Measurements from ENCODE around the gene PFN1.
A peak's percentile ranks its signal among the peaks of the same experiment; 100 is the strongest.
"Not testable (repeated sequence)": the region's sequence is repeated elsewhere in the genome, so short reads cannot be mapped to it uniquely, and the experiment has no call there.

The PFN1 gene

GRCh38 chr17:4920351-4921048, 27.8 kb downstream of the PFN1 start:
- DNase-seq: no peak

- DNase-seq: no peak
Observed at GRCh38 chr17:4919511-4920047, 28.8 kb downstream of the PFN1 start.

GRCh38 chr17:4914551-4914950, 33.8 kb downstream of the PFN1 start:
- not testable (repeated sequence) for DNase-seq

- no peak for DNase-seq
Observed at GRCh38 chr17:4913994-4914393, 34.3 kb downstream of the PFN1 start.

GRCh38 chr17:4908711-4909496, 39.4 kb downstream of the PFN1 start:
- DNase-seq: peak; percentile 95

- DNase-seq: peak; percentile 51
Observed at GRCh38 chr17:4908301-4908700, 40.0 kb downstream of the PFN1 start.

- not testable (repeated sequence) for DNase-seq
Observed at GRCh38 chr17:4906642-4907041, 41.7 kb downstream of the PFN1 start.

GRCh38 chr17:4903051-4903818, 45.1 kb downstream of the PFN1 start, which contains the start of gene CHRNE:
Gene CHRNE (minus strand): TSS chr17:4903098. CDS start chr17:4903063, 35 bp downstream.
- DNase-seq: peak; percentile 81

- no peak for DNase-seq
Observed at GRCh38 chr17:4902540-4902939, 45.8 kb downstream of the PFN1 start.

- DNase-seq: peak; percentile 77
Observed at GRCh38 chr17:4901648-4902344, 46.5 kb downstream of the PFN1 start.

GRCh38 chr17:4901108-4901647, 47.2 kb downstream of the PFN1 start:
- DNase-seq: no peak

GRCh38 chr17:4900231-4901107, 47.9 kb downstream of the PFN1 start:
- peak; percentile 74 for DNase-seq

GRCh38 chr17:4899341-4900230, 48.7 kb downstream of the PFN1 start, which contains the start of gene C17orf107:
Gene C17orf107 (plus strand): TSS chr17:4899536. CDS start chr17:4899763, 227 bp downstream.
- peak; percentile 90 for DNase-seq

- no peak for DNase-seq
Observed at GRCh38 chr17:4898927-4899326, 49.4 kb downstream of the PFN1 start.

GRCh38 chr17:4898351-4898750, 50.0 kb downstream of the PFN1 start:
- no peak for DNase-seq

- DNase-seq: no peak
Observed at GRCh38 chr17:4897785-4898184, 50.5 kb downstream of the PFN1 start.

GRCh38 chr17:4897198-4897687, 51.1 kb downstream of the PFN1 start:
- DNase-seq: no peak

- DNase-seq: no peak
Observed at GRCh38 chr17:4896332-4897197, 51.8 kb downstream of the PFN1 start.
